Gastrocnemius medialis (tissue), 4 donors: ENCODE measurements around the gene TEAD2. TPM values are rescaled to one million over a fixed set of nuclear protein-coding genes. Genes with fewer than 3 reads are reported as not detected.
A peak's percentile ranks its signal among the peaks of the same experiment; 100 is the strongest.

Source experiments
- ATAC-seq, 2 donors: fragments of 150-250 bp; one replicate each; pipeline ENCODE4 v1.9.1; 2016
- DNase-seq, 2 donors: peaks; one replicate each; pipeline ENCODE4 v3.0.0-alpha.2; 2019
- H3K27ac ChIP-seq, 4 donors: fragments of 200-600 bp; sonication (generic); 1 replicate in 1 of 4; 2 replicates in 3 of 4; pipeline ENCODE4 v1.5.1; 2016 to 2018; ENCODE audit warnings: mild to moderate bottlenecking in 2 of 4, moderate library complexity in 1 of 4
- H3K27me3 ChIP-seq, 3 donors: fragments of 200-600 bp; sonication (generic) in 2 of 3; 1 replicate in 1 of 3; 2 replicates in 2 of 3; pipeline versions ENCODE4 v1.5.1 to v1.6.0; 2016 to 2019; ENCODE audit warnings: mild to moderate bottlenecking in 1 of 3, moderate library complexity in 1 of 3
- H3K36me3 ChIP-seq, 2 donors: fragments of 200-600 bp; sonication (generic) in 1 of 2; one replicate each; pipeline ENCODE4 v1.5.1; 2017 to 2018
- H3K4me1 ChIP-seq, 2 donors: fragments of 200-600 bp; sonication (generic) in 1 of 2; one replicate each; pipeline ENCODE4 v1.5.1; 2016 to 2017; ENCODE audit warnings: mild to moderate bottlenecking in 2 of 2
- H3K4me3 ChIP-seq, 4 donors: fragments of 200-600 bp; sonication (generic) in 3 of 4; 1 replicate in 1 of 4; 2 replicates in 3 of 4; pipeline ENCODE4 v1.5.1; 2016 to 2019; ENCODE audit warnings: mild to moderate bottlenecking in 2 of 4
- H3K9me3 ChIP-seq, 3 donors: fragments of 200-600 bp; sonication (generic) in 2 of 3; 1 replicate in 1 of 3; 2 replicates in 2 of 3; pipeline ENCODE4 v1.5.1; 2016 to 2019
- CTCF ChIP-seq, 5 experiments: fragments of 450-650 bp in 3 of 5; fragments of 200-600 bp in 2 of 5; sonication (generic) in 2 of 5; IDR thresholded peaks in 4 of 5; conservative IDR thresholded peaks in 1 of 5; 1 replicate in 4 of 5; 2 replicates in 1 of 5; pipeline ENCODE4 v1.5.1; 2016 to 2019; ENCODE audit warnings: antibody characterized with exemption in 5 of 5, mild to moderate bottlenecking in 3 of 5, moderate library complexity in 3 of 5
- POLR2A ChIP-seq, 2 donors: fragments of 450-650 bp; IDR thresholded peaks; one replicate each; pipeline ENCODE4 v1.6.1; 2017; ENCODE audit warnings: antibody characterized with exemption in 2 of 2, mild to moderate bottlenecking in 2 of 2, moderate library complexity in 2 of 2
- in situ Hi-C, 4 donors: fragments of 200-750 bp; cut with MboI; loops; one replicate each; pipeline versions ENCODE4 v1.15.0 to v1.8.0; 2017; ENCODE audit warnings: low sequenced_read_pairs in 4 of 4
- intact Hi-C: fragments of 100-400 bp; cut with DNase I; formaldehyde crosslinking; loops from one replicate; pipeline ENCODE4 v1.15.1; 2023; ENCODE audit warnings: low total_unique reads
- total RNA-seq, 4 donors: library from RNA; depleted of rRNA; stranded (reverse); fragments of >200 nt; gene quantifications; one replicate each; pipeline versions ENCODE4 v1.1.0 to v1.2.3, GENCODE V29; 2016

The TEAD2 gene
- total RNA-seq, 4 donors from 2014 or later, result 6.1 to 12.6 (median 9.5) TPM

GRCh38 chr19:49362929-49363267 lies 682 bp upstream of the TEAD2 start:
- H3K27ac ChIP-seq, result peak overlapping the region; percentile 82 to 91 (median 84)
- intact Hi-C loops, result loop anchor here (2.0 kb wide), 1 partner anchor 80 kb away; no protein-coding TSS in a partner anchor
- peaks cover 0 to 14% of the 10 kb centered on the region in 2 donors for H3K4me1 ChIP-seq
- DNase-seq, result peak in 1 of 2 donors; percentile 23
- no peaks in the 10 kb centered on the region for H3K36me3 ChIP-seq
- peak overlapping the region; percentile 68 to 72 (median 68) for H3K4me3 ChIP-seq
- in situ Hi-C loops, result no loop called here
- ATAC-seq, result peak; percentile 1 to 19
- TF ChIP-seq POLR2A (IDR thresholded peaks at IDR 0.05), result no peak
- H3K9me3 ChIP-seq, result no peaks in the 10 kb centered on the region
- H3K27me3 ChIP-seq, result peaks cover 5 to 31% (median 27%) of the 10 kb centered on the region in 3 donors

GRCh38 chr19:49361438-49362047 lies 673 bp downstream of the TEAD2 start:
- peaks cover 5 to 31% (median 27%) of the 10 kb centered on the region in 3 donors for H3K27me3 ChIP-seq
- peak; percentile 16 to 39 for ATAC-seq
- peak overlapping the region; percentile 68 to 72 (median 68) for H3K4me3 ChIP-seq
- DNase-seq, result peak; percentile 45 to 51
- no peak for TF ChIP-seq CTCF (IDR thresholded peaks at IDR 0.05 in 4 of 5, conservative IDR thresholded peaks at IDR 0.05 in 1 of 5)
- peak; percentile 23 to 53 for TF ChIP-seq POLR2A (IDR thresholded peaks at IDR 0.05)
- H3K4me1 ChIP-seq, result peaks cover 0 to 14% of the 10 kb centered on the region in 2 donors
- peak overlapping the region; percentile 82 to 91 (median 84) for H3K27ac ChIP-seq
- H3K36me3 ChIP-seq, result no peaks in the 10 kb centered on the region
- intact Hi-C loops (loop anchor here (2.0 kb wide), 1 partner anchor 81 kb away; no protein-coding TSS in a partner anchor), in situ Hi-C loops (no loop called here)
- no peaks in the 10 kb centered on the region for H3K9me3 ChIP-seq

GRCh38 chr19:49359851-49360820 lies 2.1 kb downstream of the TEAD2 start:
- TF ChIP-seq POLR2A (IDR thresholded peaks at IDR 0.05), result no peak
- no peak for TF ChIP-seq CTCF (IDR thresholded peaks at IDR 0.05 in 4 of 5, conservative IDR thresholded peaks at IDR 0.05 in 1 of 5)
- H3K27ac ChIP-seq, result peak overlapping the region; percentile 82 to 91 (median 84)
- H3K36me3 ChIP-seq, result no peaks in the 10 kb centered on the region
- DNase-seq (no peak), ATAC-seq (no peak)
- intact Hi-C loops (no loop called here), in situ Hi-C loops (no loop called here)
- H3K4me3 ChIP-seq, result no peak overlapping the region
- no peaks in the 10 kb centered on the region for H3K9me3 ChIP-seq
- H3K27me3 ChIP-seq, result peaks cover 5 to 31% (median 27%) of the 10 kb centered on the region in 3 donors
- peaks cover 0 to 14% of the 10 kb centered on the region in 2 donors for H3K4me1 ChIP-seq

- intact Hi-C loops (no loop called here), in situ Hi-C loops (no loop called here)
- ATAC-seq, result no peak
- TF ChIP-seq CTCF (IDR thresholded peaks at IDR 0.05 in 4 of 5, conservative IDR thresholded peaks at IDR 0.05 in 1 of 5), result no peak
- TF ChIP-seq POLR2A (IDR thresholded peaks at IDR 0.05), result no peak
- Histone ChIP-seq H3K4me3 (no peak overlapping the region), H3K9me3 (no peaks in the 10 kb centered on the region), H3K27me3 (peaks cover 0 to 11% (median 2%) of the 10 kb centered on the region in 3 donors), H3K27ac (peak overlapping the region in 2 of 4 donors; percentile 41 to 57), H3K4me1 (peaks cover 0 to 5% of the 10 kb centered on the region in 2 donors), H3K36me3 (no peaks in the 10 kb centered on the region)
- DNase-seq, result no peak
Observed at GRCh38 chr19:49357186-49357585, 5.0 kb downstream of the TEAD2 start.

- Histone ChIP-seq H3K27me3 (peaks cover 0 to 3% (median 0%) of the 10 kb centered on the region in 3 donors), H3K4me1 (no peaks in the 10 kb centered on the region), H3K27ac (peak overlapping the region in 3 of 4 donors; percentile 34 to 57 (median 41)), H3K4me3 (no peak overlapping the region), H3K36me3 (no peaks in the 10 kb centered on the region), H3K9me3 (no peaks in the 10 kb centered on the region)
- in situ Hi-C loops, result no loop called here
- intact Hi-C loops, result no loop called here
- ATAC-seq (no peak), DNase-seq (no peak)
- TF ChIP-seq POLR2A (IDR thresholded peaks at IDR 0.05) (no peak), CTCF (IDR thresholded peaks at IDR 0.05 in 4 of 5, conservative IDR thresholded peaks at IDR 0.05 in 1 of 5) (no peak)
Observed at GRCh38 chr19:49356382-49356781, 5.8 kb downstream of the TEAD2 start.
